Measurements from ENCODE around the gene CALHM3.

The CALHM3 gene

DNA sequence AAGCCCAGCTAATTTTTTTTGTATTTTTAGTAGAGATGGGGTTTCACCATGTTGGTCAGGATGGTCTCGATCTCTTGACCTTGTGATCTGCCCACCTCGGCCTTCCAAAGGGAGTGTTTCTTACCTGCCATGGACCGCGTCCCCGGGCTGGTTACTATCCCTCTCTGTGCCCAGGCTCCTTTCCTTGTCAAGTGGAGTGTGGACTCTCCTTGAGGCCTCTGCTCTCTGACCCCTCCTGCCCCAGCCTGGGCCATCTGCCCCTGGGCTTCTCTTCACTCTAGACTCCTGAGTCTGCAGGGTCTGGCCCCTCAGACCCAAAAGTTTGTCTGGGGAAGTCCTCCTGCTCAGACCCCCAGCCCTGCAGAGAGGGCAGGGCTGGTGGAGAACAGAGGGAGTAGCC is 35.2 kb upstream of the CALHM3 start:
- no peak overlapping the region for H3K4me3 ChIP-seq (ENCODE audit: low read length)
- no peak for DNase-seq (ENCODE audit: low read depth)
- TF ChIP-seq, protein P1, sequence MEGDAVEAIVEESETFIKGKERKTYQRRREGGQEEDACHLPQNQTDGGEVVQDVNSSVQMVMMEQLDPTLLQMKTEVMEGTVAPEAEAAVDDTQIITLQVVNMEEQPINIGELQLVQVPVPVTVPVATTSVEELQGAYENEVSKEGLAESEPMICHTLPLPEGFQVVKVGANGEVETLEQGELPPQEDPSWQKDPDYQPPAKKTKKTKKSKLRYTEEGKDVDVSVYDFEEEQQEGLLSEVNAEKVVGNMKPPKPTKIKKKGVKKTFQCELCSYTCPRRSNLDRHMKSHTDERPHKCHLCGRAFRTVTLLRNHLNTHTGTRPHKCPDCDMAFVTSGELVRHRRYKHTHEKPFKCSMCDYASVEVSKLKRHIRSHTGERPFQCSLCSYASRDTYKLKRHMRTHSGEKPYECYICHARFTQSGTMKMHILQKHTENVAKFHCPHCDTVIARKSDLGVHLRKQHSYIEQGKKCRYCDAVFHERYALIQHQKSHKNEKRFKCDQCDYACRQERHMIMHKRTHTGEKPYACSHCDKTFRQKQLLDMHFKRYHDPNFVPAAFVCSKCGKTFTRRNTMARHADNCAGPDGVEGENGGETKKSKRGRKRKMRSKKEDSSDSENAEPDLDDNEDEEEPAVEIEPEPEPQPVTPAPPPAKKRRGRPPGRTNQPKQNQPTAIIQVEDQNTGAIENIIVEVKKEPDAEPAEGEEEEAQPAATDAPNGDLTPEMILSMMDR (conservative IDR thresholded peaks at IDR 0.05; ENCODE audit: low read length) = no peak

DNA sequence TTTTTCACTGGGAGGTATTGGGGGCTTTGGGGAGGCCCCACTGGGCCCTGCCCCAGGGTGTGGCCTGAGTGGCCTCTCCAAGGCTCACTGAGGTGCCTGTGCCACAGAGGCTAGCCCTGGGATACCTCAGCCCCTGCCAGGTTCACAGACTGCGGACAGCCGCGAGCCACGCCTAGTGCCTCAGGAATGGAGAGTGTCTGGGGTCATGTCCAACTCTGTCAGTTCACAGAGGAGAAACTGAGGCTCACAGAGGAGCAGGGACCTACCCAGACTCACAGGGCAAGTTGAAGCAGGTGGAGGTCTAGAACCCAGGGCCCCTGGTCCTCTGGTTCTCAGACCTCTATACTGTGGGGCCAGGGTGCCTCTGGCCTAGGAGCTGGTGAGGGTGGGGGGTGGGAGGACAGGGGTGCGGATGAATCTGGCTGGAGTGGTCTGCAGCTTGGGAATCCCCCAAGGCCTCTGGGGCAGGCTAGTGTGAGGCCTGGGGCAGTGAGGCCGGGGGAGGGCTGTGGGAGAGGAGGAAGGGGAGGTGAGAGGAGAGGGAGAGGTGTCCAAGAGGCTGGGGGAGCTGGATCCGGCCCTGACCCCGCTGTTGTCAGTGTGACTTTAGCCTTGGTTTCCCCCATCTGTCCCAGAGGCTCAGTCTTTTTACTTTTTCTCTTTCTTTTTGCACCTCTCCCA is 34.5 kb upstream of the CALHM3 start:
- no peak overlapping the region for H3K4me3 ChIP-seq (ENCODE audit: low read length)
- TF ChIP-seq, protein P1 (conservative IDR thresholded peaks at IDR 0.05; ENCODE audit: low read length) = no peak
- no peak for DNase-seq (ENCODE audit: low read depth)

DNA sequence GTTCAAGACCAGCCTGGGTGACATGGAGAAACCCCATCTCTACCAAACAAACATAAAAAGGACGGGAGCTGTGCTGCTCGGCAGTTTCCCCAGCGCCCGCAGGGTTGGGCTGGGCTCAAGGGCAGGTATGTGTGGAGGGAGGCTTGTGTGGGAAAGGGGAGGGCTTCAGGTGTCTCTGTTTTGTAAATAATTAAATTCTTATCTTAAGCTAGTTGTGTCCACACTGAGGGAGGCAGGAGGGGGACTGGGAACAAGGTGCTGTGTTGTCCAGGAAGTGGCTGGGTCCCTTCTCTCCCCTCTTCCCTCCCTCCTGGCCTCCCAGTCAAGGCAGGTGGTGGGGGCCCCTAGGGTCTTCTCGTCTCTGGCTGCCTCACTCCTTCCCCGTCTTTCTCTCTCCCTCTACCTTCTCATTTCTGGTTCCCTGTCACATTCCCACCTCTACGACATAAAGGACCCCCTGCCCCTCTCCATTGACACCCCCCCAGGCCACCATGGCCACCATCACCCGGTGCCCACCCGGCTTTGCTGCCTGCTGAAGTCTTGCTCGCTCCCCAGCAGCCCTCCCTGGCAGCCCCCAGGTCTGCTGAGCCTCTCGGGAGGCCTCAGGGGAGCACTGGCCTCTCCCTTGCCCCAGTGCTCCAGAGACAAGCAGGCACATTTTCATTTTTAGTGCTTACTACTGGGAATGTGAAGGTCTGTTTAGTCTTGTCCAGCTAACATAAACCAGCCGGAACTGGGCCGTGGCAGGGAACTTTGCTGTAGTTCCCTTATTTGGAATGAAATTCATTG is 33.7 kb upstream of the CALHM3 start:
- no peak overlapping the region for H3K4me3 ChIP-seq (ENCODE audit: low read length)
- TF ChIP-seq, protein P1 (conservative IDR thresholded peaks at IDR 0.05; ENCODE audit: low read length) = no peak
- DNase-seq (ENCODE audit: low read depth) = no peak

DNA sequence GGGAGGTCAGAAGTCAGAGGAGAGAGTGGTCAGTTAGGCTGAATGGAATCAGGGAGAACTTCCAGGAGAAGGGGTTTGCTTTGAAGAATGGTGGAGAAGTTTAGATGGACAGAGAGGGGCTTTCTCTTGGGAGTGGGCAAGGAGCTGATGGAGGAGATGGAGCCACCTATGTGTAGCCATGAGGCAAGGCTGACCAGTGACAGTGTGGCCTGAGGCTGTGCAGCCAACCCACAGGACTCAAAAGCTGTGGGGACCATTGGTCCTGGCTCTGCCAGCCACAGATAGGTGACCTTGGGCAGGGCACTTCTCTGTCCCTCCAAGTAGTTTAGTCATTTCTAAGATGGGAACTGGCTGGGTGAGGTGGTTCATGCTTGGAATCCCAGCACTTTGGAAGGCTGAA is 33.1 kb upstream of the CALHM3 start:
- no peak overlapping the region for H3K4me3 ChIP-seq (ENCODE audit: low read length)
- DNase-seq (ENCODE audit: low read depth) = no peak
- TF ChIP-seq, protein P1 (conservative IDR thresholded peaks at IDR 0.05; ENCODE audit: low read length) = no peak

DNA sequence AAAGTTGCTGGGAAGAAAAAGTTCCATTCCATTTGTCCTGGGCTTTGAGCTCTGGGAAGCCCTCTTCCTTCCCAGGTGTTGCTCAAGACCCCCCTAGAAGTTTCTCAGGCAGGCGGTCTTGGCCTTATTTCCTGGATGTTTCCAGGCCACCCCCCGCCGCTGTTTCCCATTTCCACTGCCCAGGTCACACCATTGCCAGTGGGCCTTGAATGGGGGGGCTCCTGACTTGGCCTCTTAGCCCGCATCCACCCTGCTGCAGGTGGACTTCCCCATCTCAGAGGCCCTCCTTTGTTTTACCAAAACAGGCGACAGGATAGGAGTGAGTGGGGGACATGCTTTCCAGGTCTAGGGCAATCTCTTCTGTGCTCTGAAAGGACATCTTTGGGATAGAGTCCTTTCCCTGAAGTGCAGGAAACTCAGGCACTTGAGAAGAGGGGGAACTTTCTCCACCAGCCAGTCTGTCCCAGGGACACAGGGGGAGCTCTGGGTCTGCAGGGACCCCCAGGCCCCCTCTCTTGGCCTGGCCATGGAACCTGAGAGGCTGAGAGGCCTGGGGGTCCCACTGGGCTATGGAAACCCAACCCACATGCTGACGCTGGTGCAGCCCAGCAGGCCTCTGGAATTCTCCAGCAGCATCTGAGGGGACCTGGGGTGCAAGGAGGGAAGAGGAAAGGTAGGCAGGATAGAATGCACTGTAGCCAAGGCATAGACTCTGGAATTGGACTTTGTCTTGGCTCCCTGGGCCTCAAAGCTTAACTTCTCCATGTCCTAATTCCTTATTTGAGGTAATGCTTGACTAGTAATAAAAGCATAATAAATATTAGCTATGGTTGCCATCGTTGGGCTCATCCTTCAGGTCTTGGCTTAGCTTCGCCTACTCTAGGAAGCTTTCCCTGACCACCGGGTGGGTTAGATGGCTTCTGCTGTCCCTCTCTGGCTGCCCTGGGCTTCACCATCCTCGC is 32.0 kb upstream of the CALHM3 start:
- no peak overlapping the region for H3K4me3 ChIP-seq (ENCODE audit: low read length)
- DNase-seq (ENCODE audit: low read depth) = no peak
- TF ChIP-seq, protein P1 (conservative IDR thresholded peaks at IDR 0.05; ENCODE audit: low read length) = no peak

DNA sequence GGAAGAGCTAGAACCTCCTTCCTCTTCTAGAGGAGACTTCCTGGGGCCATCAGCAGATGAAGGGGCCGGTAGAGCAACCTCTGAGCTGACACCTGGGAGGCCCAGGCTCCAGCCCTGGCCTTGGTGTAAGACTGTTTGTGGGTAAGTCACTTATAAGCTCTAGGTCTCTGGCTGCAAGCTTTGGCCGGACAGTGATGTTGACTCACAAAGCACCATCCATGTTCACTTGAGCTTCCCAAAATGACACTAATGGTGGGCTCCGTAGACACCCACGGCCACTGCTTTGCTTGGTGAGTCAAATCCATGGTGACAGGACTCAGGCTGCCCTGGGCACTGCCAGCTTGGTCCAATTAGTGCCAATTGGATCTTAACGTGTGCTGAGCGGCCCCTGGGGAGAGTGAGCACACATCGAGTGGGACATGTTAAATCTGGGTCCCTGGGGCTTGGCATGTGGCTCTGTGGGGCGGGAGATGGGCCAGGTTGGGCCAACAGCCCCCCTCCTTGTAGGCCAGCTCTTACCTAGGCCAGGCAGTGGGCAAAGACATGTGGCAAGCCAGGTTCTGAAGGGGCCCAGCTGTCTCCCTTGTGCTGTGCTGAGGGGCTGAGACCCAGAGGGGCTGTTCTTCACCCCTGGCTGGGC is 31.1 kb upstream of the CALHM3 start:
- TF ChIP-seq, protein P1 (conservative IDR thresholded peaks at IDR 0.05; ENCODE audit: low read length) = no peak
- no peak overlapping the region for H3K4me3 ChIP-seq (ENCODE audit: low read length)
- DNase-seq (ENCODE audit: low read depth) = no peak
